ENCODE results near the gene PLCZ1.

PLCZ1 gene

DNA sequence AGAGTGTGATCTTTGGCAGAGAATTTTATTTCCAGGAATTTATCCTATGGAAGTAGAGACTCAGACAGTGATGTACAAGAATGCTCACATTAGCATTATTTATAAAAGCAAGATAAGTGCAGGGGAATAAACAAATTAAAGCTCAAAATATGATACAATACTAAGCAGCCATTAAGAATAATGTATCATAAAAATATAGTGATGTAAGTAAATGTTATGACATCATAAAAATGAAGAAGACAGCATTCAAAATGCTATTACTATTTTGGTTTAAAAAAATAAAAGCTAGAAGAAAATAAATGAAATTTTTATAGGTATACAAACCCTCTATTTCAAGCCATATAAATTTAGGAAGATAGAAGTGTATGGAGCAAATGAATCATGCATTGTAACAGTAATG is 17.1 kb downstream of the PLCZ1 start:
- TF ChIP-seq CTCF (IDR thresholded peaks at IDR 0.05) = no peak
- no peak for TF ChIP-seq ZFX (IDR thresholded peaks at IDR 0.05; ENCODE audit: borderline replicate concordance)
- no peak overlapping the region for H3K27ac ChIP-seq

DNA sequence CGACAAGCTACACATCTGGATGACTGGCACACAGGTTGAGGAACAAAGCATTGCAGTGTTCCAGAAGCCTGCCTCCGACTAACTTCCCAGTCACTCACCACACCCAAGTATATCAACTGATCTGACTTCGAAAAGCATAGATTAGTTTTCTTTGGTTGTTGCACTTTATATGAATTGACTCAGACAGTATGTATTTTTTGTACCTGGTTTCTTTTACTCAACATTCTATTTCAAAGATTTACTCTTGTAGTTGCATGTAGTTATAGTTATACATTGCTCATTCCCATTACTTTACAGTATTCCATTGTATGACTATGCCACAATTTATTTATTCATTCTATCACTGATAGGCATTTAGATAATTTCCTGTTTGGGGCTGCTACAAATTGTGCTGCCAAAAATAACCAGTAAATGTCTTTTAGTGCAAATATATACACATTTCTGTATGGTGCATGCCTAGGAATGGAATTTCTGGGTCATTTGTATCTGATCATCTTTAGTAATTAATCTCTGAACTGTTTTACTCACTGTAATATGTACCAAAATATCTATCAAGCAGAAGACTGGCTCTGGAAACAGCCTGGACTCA is 17.8 kb downstream of the PLCZ1 start:
- no peak overlapping the region for H3K27ac ChIP-seq
- TF ChIP-seq CTCF (IDR thresholded peaks at IDR 0.05) (no peak), ZFX (IDR thresholded peaks at IDR 0.05; ENCODE audit: borderline replicate concordance) (no peak)

GRCh38 chr12:18718462-18718861 is 19.4 kb downstream of the PLCZ1 start:
- TF ChIP-seq ZFX (IDR thresholded peaks at IDR 0.05; ENCODE audit: borderline replicate concordance) (no peak), CTCF (IDR thresholded peaks at IDR 0.05) (no peak)
- H3K27ac ChIP-seq = no peak overlapping the region

DNA sequence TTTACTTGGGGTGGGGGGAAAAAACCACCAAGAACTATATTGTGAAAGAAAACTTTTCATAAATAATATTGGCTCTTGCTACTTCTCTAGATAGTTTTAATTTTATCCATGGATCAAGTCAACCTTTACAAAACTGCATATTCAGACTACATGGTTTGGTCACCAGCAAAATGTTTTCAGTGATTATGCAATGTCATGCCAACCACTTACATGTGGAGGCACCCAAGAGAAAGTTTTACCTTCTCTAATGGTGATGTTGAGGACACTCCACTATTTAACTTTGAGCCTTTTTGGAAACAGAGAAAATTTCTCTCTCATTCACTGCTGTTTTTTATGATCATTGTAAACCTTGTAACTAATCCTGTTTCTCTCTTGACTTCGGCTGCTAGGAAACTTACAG is 21.6 kb downstream of the PLCZ1 start:
- H3K27ac ChIP-seq = no peak overlapping the region
- TF ChIP-seq CTCF (IDR thresholded peaks at IDR 0.05) (0 out of 2 replicates have a peak, but pooled peaks have one; percentile 7), ZFX (IDR thresholded peaks at IDR 0.05; ENCODE audit: borderline replicate concordance) (no peak)

GRCh38 chr12:18706798-18707197 is 31.0 kb downstream of the PLCZ1 start:
- TF ChIP-seq CTCF (IDR thresholded peaks at IDR 0.05) (no peak), ZFX (IDR thresholded peaks at IDR 0.05; ENCODE audit: borderline replicate concordance) (no peak)
- no peak overlapping the region for H3K27ac ChIP-seq

DNA sequence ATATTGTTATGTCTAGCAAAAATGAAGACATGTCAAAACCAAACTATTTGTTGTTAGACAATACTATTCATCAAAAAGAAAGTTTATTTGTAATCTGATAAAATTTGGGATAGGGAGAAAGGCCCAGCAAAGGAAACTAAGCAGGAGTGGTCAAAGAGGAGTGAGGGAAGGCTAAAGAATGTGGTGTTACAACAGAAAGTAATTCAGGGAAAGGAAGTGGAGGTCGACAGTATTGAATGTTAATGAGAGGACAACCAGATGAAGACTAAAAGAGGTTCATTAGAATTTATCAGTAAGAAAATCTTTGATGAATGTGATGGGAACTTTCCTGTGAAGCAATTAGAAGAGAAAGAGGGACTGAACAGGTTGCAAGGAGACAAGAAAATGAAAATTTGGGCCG is 33.9 kb downstream of the PLCZ1 start:
- no peak overlapping the region for H3K27ac ChIP-seq
- TF ChIP-seq ZFX (IDR thresholded peaks at IDR 0.05; ENCODE audit: borderline replicate concordance) (no peak), CTCF (IDR thresholded peaks at IDR 0.05) (no peak)

GRCh38 chr12:18703321-18703720 is 34.5 kb downstream of the PLCZ1 start:
- H3K27ac ChIP-seq = no peak overlapping the region
- TF ChIP-seq ZFX (IDR thresholded peaks at IDR 0.05; ENCODE audit: borderline replicate concordance) = no peak
- no peak for TF ChIP-seq CTCF (IDR thresholded peaks at IDR 0.05)

Data from 22Rv1 (cell line).